AG09309 (cell line): ENCODE measurements around the gene CRTC3.
A peak's percentile ranks its signal among the peaks of the same experiment; 100 is the strongest.

ENCODE experiments used
- DNase-seq: peaks from one replicate; pipeline ENCODE4 v3.0.0-alpha.2; 2010; ENCODE audit warnings: low read depth
- H3K4me3 ChIP-seq: 2 replicates; pipeline ENCODE4 v1.5.1; 2011; ENCODE audit warnings: mild to moderate bottlenecking, low read depth, low read length, moderate library complexity; ENCODE audit not compliant: control insufficient read depth
- TF ChIP-seq, protein P1 (sequence below): IDR thresholded peaks from 2 replicates; pipeline ENCODE4 v1.5.1; 2011; ENCODE audit warnings: mild to moderate bottlenecking, low read depth, low read length, inconsistent platforms; ENCODE audit not compliant: insufficient read depth, control insufficient read depth; ENCODE audit errors: missing control alignments

The CRTC3 gene

GRCh38 chr15:90580541-90580940 is 50.8 kb downstream of the CRTC3 start:
- DNase-seq, result no peak
- TF ChIP-seq, protein P1, sequence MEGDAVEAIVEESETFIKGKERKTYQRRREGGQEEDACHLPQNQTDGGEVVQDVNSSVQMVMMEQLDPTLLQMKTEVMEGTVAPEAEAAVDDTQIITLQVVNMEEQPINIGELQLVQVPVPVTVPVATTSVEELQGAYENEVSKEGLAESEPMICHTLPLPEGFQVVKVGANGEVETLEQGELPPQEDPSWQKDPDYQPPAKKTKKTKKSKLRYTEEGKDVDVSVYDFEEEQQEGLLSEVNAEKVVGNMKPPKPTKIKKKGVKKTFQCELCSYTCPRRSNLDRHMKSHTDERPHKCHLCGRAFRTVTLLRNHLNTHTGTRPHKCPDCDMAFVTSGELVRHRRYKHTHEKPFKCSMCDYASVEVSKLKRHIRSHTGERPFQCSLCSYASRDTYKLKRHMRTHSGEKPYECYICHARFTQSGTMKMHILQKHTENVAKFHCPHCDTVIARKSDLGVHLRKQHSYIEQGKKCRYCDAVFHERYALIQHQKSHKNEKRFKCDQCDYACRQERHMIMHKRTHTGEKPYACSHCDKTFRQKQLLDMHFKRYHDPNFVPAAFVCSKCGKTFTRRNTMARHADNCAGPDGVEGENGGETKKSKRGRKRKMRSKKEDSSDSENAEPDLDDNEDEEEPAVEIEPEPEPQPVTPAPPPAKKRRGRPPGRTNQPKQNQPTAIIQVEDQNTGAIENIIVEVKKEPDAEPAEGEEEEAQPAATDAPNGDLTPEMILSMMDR, result no peak
- no peak overlapping the region for H3K4me3 ChIP-seq

DNA sequence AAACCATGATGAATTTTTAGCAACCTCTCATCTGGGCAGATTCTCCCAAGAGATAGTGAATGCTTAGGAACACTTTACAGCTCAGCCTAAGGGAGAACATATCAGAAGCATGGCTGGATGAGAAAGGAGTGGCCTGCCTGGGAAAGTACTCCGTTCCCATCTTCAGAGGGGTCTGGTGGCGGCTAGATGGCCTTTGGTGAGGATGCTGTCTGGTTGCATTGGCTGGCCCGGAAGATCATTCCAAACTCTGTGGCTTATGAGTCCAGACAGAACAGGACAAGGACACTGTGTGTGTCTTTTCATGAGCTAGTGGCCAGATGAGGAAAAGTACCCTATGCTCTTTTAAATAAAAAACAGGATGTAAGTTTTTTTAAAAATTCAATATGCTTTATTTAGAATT is 51.2 kb downstream of the CRTC3 start:
- no peak for DNase-seq
- TF ChIP-seq, protein P1, result no peak
- no peak overlapping the region for H3K4me3 ChIP-seq

DNA sequence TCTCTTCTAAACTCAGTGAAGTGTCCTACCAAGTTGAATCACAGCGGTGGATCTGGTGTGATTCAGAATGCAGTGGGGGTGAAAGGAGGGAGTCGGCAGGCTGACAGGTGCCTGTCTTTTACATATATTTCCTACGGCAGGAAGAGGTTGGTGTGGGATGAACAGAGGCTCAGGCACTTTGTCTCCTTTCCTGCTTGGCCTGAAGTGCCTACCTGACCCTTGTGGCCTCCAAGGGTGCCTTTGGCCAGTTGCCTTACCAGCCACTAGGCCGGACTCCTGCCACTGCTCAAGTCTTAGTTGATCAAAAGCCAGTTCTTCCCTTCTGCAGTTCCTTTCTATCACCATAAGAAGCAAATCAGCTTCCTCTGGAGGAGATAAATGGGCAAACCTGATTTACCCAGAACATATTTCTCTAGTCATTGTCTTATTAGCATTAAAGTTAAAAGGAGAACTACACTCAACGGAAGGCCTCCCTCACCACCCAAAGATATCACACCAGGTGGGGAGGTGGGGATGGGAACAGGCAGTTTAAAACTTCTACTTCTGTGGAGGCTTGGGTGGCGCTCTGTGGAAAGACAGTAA is 52.1 kb downstream of the CRTC3 start:
- H3K4me3 ChIP-seq, result no peak overlapping the region
- TF ChIP-seq, protein P1, result no peak
- DNase-seq, result no peak

DNA sequence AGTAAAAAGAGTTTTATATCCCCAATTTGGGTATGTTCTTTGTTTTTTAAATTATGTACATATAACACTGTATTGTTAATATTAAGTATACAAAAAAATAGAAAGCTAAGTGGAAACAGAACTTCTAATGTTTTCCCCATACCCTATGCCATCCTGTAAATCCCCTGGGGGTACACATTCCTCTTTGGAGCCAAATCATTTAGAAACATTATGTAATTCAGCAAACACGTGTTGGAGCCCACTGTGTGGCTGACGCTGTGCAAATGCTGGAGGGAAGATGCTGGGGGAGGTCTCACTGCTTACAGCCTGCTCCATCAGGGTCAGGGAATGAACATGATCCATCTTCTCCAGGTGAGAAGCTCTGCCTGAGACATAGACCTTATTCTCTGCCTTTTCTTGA is 52.8 kb downstream of the CRTC3 start:
- TF ChIP-seq, protein P1, result no peak
- no peak overlapping the region for H3K4me3 ChIP-seq
- DNase-seq, result no peak

DNA sequence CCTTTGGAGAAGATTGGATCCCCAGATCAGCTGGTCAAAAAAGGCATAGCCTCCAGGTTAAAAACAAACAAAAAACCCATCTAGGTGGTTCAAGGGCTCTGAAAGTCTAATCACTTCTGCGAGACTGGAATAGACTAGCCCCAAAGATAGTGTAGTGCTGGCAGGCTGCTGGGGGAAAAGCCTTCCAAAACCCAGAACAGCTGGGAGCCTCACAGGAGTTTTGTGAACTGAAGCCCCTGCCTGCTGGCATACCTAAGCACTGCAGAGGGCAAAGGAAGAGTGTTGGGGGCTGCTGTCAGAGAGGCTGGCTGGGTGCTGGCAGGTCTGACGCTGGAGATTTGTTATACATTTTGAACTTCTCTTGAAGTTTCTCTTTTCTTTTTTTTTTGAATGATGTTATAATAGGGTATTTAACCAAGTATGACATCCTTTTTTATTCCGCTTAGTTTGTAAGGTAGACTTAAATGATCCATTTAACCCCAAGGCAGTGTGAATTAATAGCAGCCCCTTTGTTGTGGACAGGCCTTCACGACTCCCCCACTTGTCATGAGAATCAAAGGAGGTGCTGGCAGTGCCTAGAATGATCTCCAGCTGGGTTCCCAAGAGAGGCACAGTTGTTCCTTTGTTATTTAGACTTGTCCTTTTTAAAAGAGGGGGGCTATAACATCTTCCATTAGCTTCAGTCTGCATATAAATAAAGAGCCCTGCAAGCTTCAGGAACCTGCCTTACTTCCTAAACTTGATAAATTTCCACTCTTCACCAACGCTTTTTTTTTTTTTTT is 53.9 kb downstream of the CRTC3 start:
- TF ChIP-seq, protein P1, result no peak

DNA sequence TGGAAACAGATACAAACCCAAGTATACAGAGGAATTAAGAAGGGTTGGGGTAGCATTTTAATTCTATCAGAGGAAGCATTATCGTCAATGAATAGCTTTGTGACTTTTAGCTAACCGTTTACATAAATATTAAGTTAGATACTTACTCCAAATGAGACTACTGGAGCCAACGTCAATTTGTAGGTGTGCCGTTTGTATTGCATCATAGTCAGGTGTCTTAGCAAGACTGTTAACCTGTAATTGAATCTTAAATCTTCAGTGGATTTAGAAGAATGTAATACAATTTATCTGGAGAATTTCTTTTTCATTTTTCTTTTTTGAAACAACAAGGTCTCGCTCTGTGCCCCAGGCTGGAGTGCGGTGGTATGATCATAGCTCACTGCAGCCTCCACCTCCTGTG is 55.1 kb downstream of the CRTC3 start:
- H3K4me3 ChIP-seq, result no peak overlapping the region
- TF ChIP-seq, protein P1, result no peak
- no peak for DNase-seq

More for the DNA sequence above, 53.9 kb downstream of the CRTC3 start:
- no peak for DNase-seq
- no peak overlapping the region for H3K4me3 ChIP-seq

- TF ChIP-seq, protein P1, result no peak
- DNase-seq, result peak; percentile 33
- no peak overlapping the region for H3K4me3 ChIP-seq
Measured at GRCh38 chr15:90585863-90586262, 56.1 kb downstream of the CRTC3 start.
